Endothelial cell of umbilical vein (primary cell): Measurements from ENCODE around the gene SKAP1. TPM values are rescaled to one million over a fixed set of nuclear protein-coding genes. Genes with fewer than 3 reads are reported as not detected.

ENCODE experiments used
- BruUV-seq: library from RNA; stranded (reverse); fragments of 400-500 nt; replicated peaks from 2 replicates; lab custom pipeline; 2021; lab: Mats Ljungman, UMichigan
- CTCF ChIA-PET: fragments of 300-600, 350-600 bp; sonication (Branson Sonifier 250); formaldehyde crosslinking; loops from one replicate; lab custom pipeline; 2021; ENCODE audit warnings: antibody characterized with exemption, inconsistent platforms; lab: Charles Lee
- POLR2A ChIA-PET: fragments of 300-600, 350-600 bp; sonication (Branson Sonifier 250); formaldehyde crosslinking; loops from one replicate; lab custom pipeline; 2021; ENCODE audit warnings: antibody characterized with exemption, inconsistent platforms; lab: Charles Lee
- DNase-seq: peaks from one replicate; pipeline ENCODE4 v3.0.0-alpha.2; 2011; ENCODE audit warnings: low read depth, low spot score
- FAIRE-seq: peaks from 2 replicates; lab custom pipeline; 2011; peaks lifted over from hg19 to GRCh38; lab: Jason Lieb, UNC
- H2AFZ ChIP-seq: 2 replicates; pipeline ENCODE4 v1.6.0; 2012; ENCODE audit warnings: low read depth, low read length, control low read depth, inconsistent platforms
- H3K27ac ChIP-seq: 2 replicates; pipeline ENCODE4 v1.5.1; 2011; ENCODE audit warnings: low read depth, mild to moderate bottlenecking, control low read depth, low read length, moderate library complexity; ENCODE audit not compliant: insufficient read depth
- H3K27me3 ChIP-seq, 2 experiments: 2 replicates each; pipeline versions ENCODE4 v1.6.0 to v1.6.1; 2011; ENCODE audit warnings: low read length in 2 of 2, mixed read lengths in 1 of 2; ENCODE audit not compliant: control insufficient read depth in 2 of 2, insufficient read depth in 2 of 2
- H3K36me3 ChIP-seq, 2 experiments: 2 replicates in 1 of 2; 3 replicates in 1 of 2; pipeline ENCODE4 v1.5.1; 2011; ENCODE audit warnings: low read length in 2 of 2, mild to moderate bottlenecking in 1 of 2, moderate library complexity in 1 of 2; ENCODE audit not compliant: control insufficient read depth in 2 of 2, insufficient read depth in 2 of 2; ENCODE audit errors: extremely low read depth in 1 of 2
- H3K4me1 ChIP-seq: 3 replicates; pipeline ENCODE4 v1.5.1; 2011; ENCODE audit warnings: mild to moderate bottlenecking, low read length; ENCODE audit not compliant: control insufficient read depth, insufficient read depth; ENCODE audit errors: extremely low read depth
- H3K4me2 ChIP-seq: 2 replicates; pipeline ENCODE4 v1.6.1; 2011; ENCODE audit warnings: low read length, control low read depth, mixed read lengths; ENCODE audit not compliant: insufficient read depth
- H3K4me3 ChIP-seq, 3 experiments: fragments of 200-600 bp in 1 of 3; sonication (generic), shearing (Covaris generic) in 1 of 3; replicated peaks in 1 of 3; 2 replicates each; pipeline ENCODE4 v1.5.1; 2011 to 2016; ENCODE audit warnings: control low read depth in 3 of 3, low read length in 3 of 3, mild to moderate bottlenecking in 2 of 3, inconsistent platforms in 1 of 3, low read depth in 1 of 3, moderate library complexity in 1 of 3; ENCODE audit not compliant: insufficient read depth in 1 of 3
- H3K79me2 ChIP-seq: 2 replicates; pipeline ENCODE4 v1.6.0; 2012; ENCODE audit warnings: low read length, inconsistent platforms; ENCODE audit not compliant: control insufficient read depth, insufficient read depth
- H3K9ac ChIP-seq: replicated peaks from 2 replicates; pipeline ENCODE3; 2011; ENCODE audit warnings: low read length, control low read depth; ENCODE audit not compliant: insufficient read depth; ENCODE audit errors: extremely low read depth
- H3K9me1 ChIP-seq: replicated peaks from 3 replicates; pipeline ENCODE4 v1.6.0; 2011; ENCODE audit warnings: mild to moderate bottlenecking, low read length; ENCODE audit not compliant: control insufficient read depth, insufficient read depth; ENCODE audit errors: extremely low read depth
- H3K9me3 ChIP-seq: replicated peaks from 2 replicates; pipeline ENCODE4 v1.5.1; 2012; ENCODE audit warnings: low read length, inconsistent platforms; ENCODE audit not compliant: control insufficient read depth, insufficient read depth
- H4K20me1 ChIP-seq: replicated peaks from 2 replicates; pipeline ENCODE3; 2011; ENCODE audit warnings: mild to moderate bottlenecking, low read length; ENCODE audit not compliant: control insufficient read depth, insufficient read depth; ENCODE audit errors: extremely low read depth
- CTCF ChIP-seq, 2 donors: IDR thresholded peaks; 1 replicate in 1 of 2; 2 replicates in 1 of 2; pipeline ENCODE4 v1.5.1; 2011; ENCODE audit warnings: low read length in 2 of 2, mild to moderate bottlenecking in 2 of 2, moderate library complexity in 2 of 2, control low read depth in 1 of 2, inconsistent platforms in 1 of 2, low read depth in 1 of 2; ENCODE audit not compliant: insufficient read depth in 1 of 2; ENCODE audit errors: extremely low read depth in 1 of 2
- EZH2 ChIP-seq: IDR thresholded peaks from 2 replicates; pipeline ENCODE4 v1.6.1; 2012; ENCODE audit warnings: borderline replicate concordance, low read depth, mild to moderate bottlenecking, moderate library complexity, low read length, inconsistent platforms; ENCODE audit not compliant: severe bottlenecking
- FOS ChIP-seq: IDR thresholded peaks from 2 replicates; pipeline ENCODE4 v1.6.1; 2011; ENCODE audit warnings: mild to moderate bottlenecking, low read length, moderate library complexity, borderline replicate concordance; ENCODE audit not compliant: insufficient read depth
- GATA2 ChIP-seq: IDR thresholded peaks from 2 replicates; pipeline ENCODE4 v1.7.0; 2011; ENCODE audit warnings: low read depth, mild to moderate bottlenecking, moderate library complexity, mixed read lengths, low read length; ENCODE audit not compliant: insufficient read length, insufficient read depth
- JUN ChIP-seq: IDR thresholded peaks from 2 replicates; pipeline ENCODE4 v1.6.1; 2011; ENCODE audit warnings: borderline replicate concordance, low read depth; ENCODE audit not compliant: insufficient read length, insufficient read depth
- MYC ChIP-seq: IDR thresholded peaks from one replicate; pipeline ENCODE4 v1.6.1; 2011; ENCODE audit warnings: mild to moderate bottlenecking, low read depth, low read length
- dilution Hi-C: fragments of 300-500 bp; cut with MboI; formaldehyde crosslinking; loops from one replicate; pipeline ENCODE4 v1.15.0; 2019; ENCODE audit warnings: low sequenced_read_pairs; ENCODE audit not compliant: extremely low pct_ligation_motif_present
- intact Hi-C: fragments of 100-400 bp; cut with micrococcal nuclease; formaldehyde crosslinking; loops from one replicate; pipeline ENCODE4 v1.10.0; 2022
- polyA plus RNA-seq, 4 experiments: library from polyadenylated mRNA; depleted of rRNA in 3 of 4; stranded (reverse) in 3 of 4; unstranded in 1 of 4; fragments of >200 nt; gene quantifications; 2 replicates each; pipeline versions ENCODE4 v1.2.1 to v1.2.3, GENCODE V29; 2011 to 2012; ENCODE audit warnings: missing spikeins in 1 of 4
- total RNA-seq: library from RNA; stranded (reverse); gene quantifications from 2 replicates; pipeline ENCODE4 v1.2.3, GENCODE V29; 2021
- TF ChIP-seq, protein P1 (sequence below): IDR thresholded peaks from 2 replicates; pipeline ENCODE4 v1.6.1; 2011; ENCODE audit not compliant: insufficient read depth, insufficient read length

SKAP1 gene
- total and polyA plus RNA-seq, 2 donors (not counting 3 experiments of a cell fraction or from before 2014, with no cell fraction given) = 0.75 TPM; not detected in 1

DNA sequence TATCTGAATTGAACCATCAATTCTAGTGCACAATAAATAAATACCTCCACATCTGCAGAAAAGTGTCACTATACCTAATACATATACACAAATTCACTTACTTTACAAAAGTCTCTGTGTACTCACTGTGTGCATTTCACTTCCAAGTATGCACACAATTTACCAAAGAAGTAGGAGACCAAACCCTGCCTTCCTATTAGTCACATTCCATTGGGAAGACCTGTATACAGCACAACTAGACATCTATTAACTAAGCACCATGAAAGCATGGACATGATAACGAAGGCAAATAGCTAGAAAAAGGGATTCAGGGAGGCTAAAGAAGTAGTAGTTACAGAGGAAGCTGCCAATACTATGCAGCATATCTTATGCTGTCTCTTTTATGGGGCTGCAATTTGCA is 183.0 kb downstream of the SKAP1 start:
- Histone ChIP-seq H3K4me2 (no peak overlapping the region), H3K4me1 (peaks cover 52% of the 10 kb centered on the region), H3K9me3 (no peaks in the 10 kb centered on the region), H3K27ac (no peak overlapping the region), H4K20me1 (no peaks in the 10 kb centered on the region), H3K9ac (no peak overlapping the region), H3K79me2 (no peaks in the 10 kb centered on the region), H3K36me3 (no peaks in the 10 kb centered on the region), H3K9me1 (no peaks in the 10 kb centered on the region), H2AFZ (no peak overlapping the region), H3K27me3 (no peaks in the 10 kb centered on the region), H3K4me3 (no peak overlapping the region)
- FAIRE-seq (no peak), DNase-seq (no peak)
- intact Hi-C loops = loop anchor here (10.0 kb wide), 1 partner anchor 222 kb away; no protein-coding TSS in a partner anchor
- dilution Hi-C loops = no loop called here
- peak; percentile 17 for TF ChIP-seq FOS
- TF ChIP-seq EZH2 = no peak
- ChIA-PET POLR2A (no interaction called here), CTCF (interaction anchor here (1.1 to 20.0 kb wide), 3 partner anchors 13 to 105 kb away, joined by 3 to 289 read pairs (median 43); no protein-coding TSS in a partner anchor)
- BruUV-seq = no TSS peak

DNA sequence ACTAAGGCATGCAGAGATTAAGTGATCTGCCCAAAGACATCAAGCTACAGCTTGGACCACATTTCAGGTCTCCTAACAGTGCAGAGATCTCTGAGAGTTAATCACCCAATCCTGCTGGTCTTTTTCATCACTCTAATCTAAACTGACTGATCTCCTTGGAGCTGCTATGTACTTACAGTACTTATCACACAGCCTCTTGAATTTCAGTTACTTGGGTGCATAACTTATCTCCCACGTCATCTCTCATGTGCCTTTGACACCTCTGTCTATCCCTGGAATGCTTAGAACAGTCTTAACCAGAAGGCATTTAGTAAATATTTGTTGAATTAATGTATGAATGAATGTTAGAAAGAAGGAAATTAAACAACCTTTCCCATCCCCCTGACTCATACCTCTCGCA is 183.4 kb downstream of the SKAP1 start:
- intact Hi-C loops = loop anchor here (10.0 kb wide), 1 partner anchor 222 kb away; no protein-coding TSS in a partner anchor
- H3K9ac ChIP-seq = no peak overlapping the region
- BruUV-seq = no TSS peak
- dilution Hi-C loops = no loop called here
- H3K9me3 ChIP-seq = no peaks in the 10 kb centered on the region
- no peak overlapping the region for H3K4me3 ChIP-seq
- ChIA-PET CTCF (interaction anchor here (1.1 to 20.0 kb wide), 4 partner anchors 13 to 105 kb away, joined by 3 to 289 read pairs (median 23); no protein-coding TSS in a partner anchor), POLR2A (no interaction called here)
- H2AFZ ChIP-seq = peak overlapping the region; percentile 65
- H3K27me3 ChIP-seq = no peaks in the 10 kb centered on the region
- no peak for TF ChIP-seq FOS
- no peak for TF ChIP-seq MYC
- TF ChIP-seq CTCF (IDR thresholded peaks at IDR 0.05; ENCODE audit: extremely low read depth in 1 of 2, insufficient read depth in 1 of 2, low read depth in 1 of 2, low read length in 2 of 2) = no peak
- TF ChIP-seq, protein P1, sequence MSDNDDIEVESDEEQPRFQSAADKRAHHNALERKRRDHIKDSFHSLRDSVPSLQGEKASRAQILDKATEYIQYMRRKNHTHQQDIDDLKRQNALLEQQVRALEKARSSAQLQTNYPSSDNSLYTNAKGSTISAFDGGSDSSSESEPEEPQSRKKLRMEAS = no peak
- no peak for TF ChIP-seq JUN
- no peak for TF ChIP-seq GATA2
- no peaks in the 10 kb centered on the region for H3K36me3 ChIP-seq
- H3K27ac ChIP-seq = no peak overlapping the region
- DNase-seq = no peak
- no peaks in the 10 kb centered on the region for H3K79me2 ChIP-seq
- H3K4me1 ChIP-seq = peaks cover 56% of the 10 kb centered on the region
- FAIRE-seq = no peak
- H4K20me1 ChIP-seq = no peaks in the 10 kb centered on the region
- H3K9me1 ChIP-seq = no peaks in the 10 kb centered on the region
- H3K4me2 ChIP-seq = no peak overlapping the region
